ENCODE measurements around the gene EZH1.

Gene EZH1

GRCh38 chr17:42685831-42686230, 59.0 kb downstream of the EZH1 start:
- in situ Hi-C loops (cut with HindIII; ENCODE audit: low sequenced_read_pairs), result loop anchor here (5.0 to 10.0 kb wide), 3 partner anchors 56 to 199 kb away; partner anchors contain the start of gene PSMC3IP

DNA sequence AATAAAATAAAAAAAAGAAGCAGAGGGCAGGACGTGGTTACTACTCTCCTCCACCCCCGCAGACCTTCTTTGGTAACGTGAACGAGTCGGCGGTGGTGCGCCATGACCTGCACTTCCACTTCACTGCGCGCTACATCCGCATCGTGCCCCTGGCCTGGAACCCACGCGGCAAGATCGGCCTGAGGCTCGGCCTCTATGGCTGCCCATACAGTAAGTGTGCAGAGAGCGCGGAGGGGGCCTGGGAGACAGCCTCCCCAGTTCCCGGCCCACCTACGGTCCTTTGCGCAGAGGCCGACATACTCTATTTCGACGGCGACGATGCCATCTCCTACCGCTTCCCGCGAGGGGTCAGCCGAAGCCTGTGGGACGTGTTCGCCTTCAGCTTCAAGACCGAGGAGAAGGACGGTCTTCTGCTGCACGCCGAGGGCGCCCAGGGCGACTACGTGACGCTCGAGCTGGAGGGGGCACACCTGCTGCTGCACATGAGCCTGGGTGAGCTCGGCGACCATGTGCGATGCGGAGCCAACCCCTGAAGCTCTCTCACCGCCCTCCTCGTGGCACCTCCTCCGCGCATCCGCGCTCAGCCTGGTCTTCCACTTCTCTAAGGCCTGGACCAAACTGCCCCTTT, 59.8 kb downstream of the EZH1 start:
- in situ Hi-C loops (cut with HindIII; ENCODE audit: low sequenced_read_pairs), result loop anchor here (5.0 to 10.0 kb wide), 3 partner anchors 57 to 200 kb away; partner anchors contain the start of gene PSMC3IP

DNA sequence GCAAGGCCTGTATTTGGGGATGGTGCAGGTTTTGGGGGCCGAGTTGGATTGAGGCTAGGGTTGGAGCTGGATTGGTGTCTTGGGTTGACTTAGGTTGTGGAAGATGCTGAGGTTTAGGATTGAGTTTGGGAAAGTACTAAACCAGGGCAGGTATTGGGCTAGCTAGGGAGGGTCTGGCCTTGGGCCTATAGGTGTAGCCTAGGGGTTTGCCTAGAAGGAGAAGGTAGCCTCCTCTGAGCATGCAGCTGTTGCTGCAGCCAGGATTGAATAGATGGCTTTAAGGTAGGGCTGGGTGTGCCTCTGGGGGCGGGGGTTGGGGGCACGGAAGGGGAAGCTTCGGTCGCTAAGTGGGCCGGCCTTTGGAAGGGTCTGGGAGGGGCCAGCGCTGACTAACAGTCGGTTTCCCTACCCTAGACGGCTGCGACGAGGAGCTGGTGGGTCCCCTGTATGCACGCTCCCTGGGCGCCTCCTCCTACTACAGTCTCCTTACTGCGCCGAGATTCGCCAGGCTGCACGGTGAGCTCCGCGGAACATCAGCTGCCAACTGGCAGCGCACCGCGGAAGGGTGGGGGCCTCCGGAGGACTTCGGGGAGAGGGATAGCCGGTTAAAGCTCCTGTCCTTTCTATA, 61.3 kb downstream of the EZH1 start:
- in situ Hi-C loops (cut with HindIII; ENCODE audit: low sequenced_read_pairs), result loop anchor here (10.0 kb wide), 2 partner anchors 109 to 201 kb away; partner anchors contain the start of gene PSMC3IP

DNA sequence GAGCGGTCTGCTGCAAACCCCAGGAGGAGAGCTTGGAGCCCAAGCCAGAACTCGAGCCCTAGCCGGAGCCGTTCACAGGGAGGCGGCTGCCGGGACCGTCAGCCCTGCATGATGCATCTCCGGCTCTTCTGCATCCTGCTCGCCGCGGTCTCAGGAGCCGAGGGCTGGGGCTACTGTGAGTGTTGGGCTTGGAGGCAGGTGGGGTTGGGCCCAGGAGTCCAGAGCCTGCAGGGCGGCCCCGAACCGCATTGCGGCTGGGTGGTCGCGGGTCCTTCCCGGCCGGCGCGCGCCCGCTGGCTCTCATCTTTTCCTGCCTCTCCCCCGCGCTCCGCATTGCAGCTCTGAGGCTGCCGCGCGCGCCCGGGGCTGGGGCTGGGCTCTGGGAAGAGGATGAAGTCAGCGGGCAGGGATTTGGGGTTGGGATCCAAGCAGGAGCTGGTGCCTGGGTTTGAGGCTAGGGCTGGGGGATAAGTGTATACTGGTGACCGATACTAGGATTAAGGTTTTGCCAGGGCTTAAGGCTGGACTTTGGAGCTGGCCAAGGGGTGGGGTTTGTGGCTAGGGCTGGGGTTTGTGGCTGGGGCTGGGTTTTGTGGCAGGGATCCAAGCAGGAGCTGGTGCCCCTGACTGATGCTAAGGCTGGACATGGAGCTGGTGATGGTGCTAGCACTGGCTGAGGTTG, 62.0 kb downstream of the EZH1 start:
- in situ Hi-C loops (cut with HindIII; ENCODE audit: low sequenced_read_pairs), result loop anchor here (10.0 kb wide), 2 partner anchors 108 to 202 kb away; partner anchors contain the start of gene PSMC3IP

GRCh38 chr17:42681976-42682721, 62.7 kb downstream of the EZH1 start, which contains the start of gene CNTNAP1:
CNTNAP1 (plus strand) TSS chr17:42682531; CDS start chr17:42682830, 299 bp downstream.
- in situ Hi-C loops (cut with HindIII; ENCODE audit: low sequenced_read_pairs), result loop anchor here (10.0 kb wide), 2 partner anchors 107 to 203 kb away; partner anchors contain the start of gene PSMC3IP

- in situ Hi-C loops (cut with HindIII; ENCODE audit: low sequenced_read_pairs), result loop anchor here (10.0 kb wide), 2 partner anchors 106 to 204 kb away; partner anchors contain the start of gene PSMC3IP
Observed at GRCh38 chr17:42680331-42680808, 64.5 kb downstream of the EZH1 start.

DNA sequence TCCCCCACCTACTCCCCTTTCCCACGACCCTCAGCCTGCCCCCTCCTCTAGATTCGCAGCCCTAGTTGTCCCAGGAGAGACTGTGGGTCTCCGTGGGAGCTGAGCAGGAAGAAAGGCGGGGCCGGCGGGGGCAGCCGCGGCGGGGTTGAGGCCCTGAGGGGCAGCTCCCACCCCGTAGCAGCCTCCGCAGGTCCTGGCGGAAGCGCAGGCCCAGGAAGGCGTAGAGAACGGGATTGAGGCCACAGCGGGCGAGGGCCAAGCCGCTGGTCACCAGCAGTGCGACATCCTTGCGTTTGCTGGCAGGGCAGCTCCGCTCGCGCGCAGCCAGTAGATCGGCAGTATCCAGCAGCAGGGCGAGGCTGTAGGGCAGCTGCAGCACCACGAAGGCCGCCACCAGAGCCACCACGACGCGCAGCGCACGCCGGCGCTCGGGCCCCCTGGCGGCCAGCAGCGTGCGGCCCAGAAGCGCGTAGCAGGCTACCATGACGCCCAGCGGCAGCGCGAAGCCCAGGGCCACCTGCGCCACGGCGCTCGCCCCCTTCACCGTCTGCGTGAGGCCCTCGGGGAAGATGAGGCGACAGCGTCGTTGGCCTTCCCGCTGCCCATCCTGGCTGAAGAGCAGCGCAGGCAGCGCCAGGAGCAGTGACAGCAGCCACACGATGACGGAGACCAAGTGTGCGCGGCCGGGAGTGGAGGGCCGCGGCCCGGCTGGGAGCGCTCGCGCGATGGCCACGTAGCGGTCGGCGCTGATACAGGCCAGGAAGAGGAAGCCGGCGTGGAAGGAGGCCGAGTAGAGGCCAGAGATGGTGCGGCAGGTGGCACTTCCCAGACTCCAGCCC, 65.1 kb downstream of the EZH1 start:
- in situ Hi-C loops (cut with HindIII; ENCODE audit: low sequenced_read_pairs), result loop anchor here (10.0 kb wide), 2 partner anchors 105 to 205 kb away; partner anchors contain the start of gene PSMC3IP

DNA sequence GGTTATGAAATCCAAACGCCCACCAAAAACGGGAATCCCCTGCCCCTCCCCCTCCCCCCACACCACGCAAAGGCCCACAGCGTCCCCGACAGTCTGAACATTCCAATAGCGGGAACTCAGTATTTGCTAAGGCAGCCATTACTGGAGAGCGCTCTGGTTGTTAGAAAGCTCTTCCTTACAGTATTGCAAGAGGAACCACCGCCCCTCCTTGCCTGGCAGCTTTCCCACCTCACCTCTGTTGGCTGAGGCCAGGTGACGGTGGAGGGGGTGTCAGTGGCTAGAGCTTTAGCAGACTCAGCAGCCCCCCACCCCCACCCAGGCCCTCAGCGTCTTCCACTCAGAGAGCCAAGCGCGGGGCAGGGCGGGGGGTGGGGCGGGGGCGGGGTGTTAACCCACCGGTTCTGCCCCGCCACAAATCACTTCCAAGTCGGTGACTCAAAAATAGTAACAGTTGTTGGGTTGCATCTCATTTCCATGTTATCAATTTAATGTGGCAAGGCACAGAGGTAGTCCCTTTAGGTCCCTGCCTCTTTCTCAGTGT, 65.8 kb downstream of the EZH1 start:
- in situ Hi-C loops (cut with HindIII; ENCODE audit: low sequenced_read_pairs), result no loop called here

- in situ Hi-C loops (cut with HindIII; ENCODE audit: low sequenced_read_pairs), result no loop called here
Observed at GRCh38 chr17:42677921-42678781, 66.7 kb downstream of the EZH1 start.

DNA sequence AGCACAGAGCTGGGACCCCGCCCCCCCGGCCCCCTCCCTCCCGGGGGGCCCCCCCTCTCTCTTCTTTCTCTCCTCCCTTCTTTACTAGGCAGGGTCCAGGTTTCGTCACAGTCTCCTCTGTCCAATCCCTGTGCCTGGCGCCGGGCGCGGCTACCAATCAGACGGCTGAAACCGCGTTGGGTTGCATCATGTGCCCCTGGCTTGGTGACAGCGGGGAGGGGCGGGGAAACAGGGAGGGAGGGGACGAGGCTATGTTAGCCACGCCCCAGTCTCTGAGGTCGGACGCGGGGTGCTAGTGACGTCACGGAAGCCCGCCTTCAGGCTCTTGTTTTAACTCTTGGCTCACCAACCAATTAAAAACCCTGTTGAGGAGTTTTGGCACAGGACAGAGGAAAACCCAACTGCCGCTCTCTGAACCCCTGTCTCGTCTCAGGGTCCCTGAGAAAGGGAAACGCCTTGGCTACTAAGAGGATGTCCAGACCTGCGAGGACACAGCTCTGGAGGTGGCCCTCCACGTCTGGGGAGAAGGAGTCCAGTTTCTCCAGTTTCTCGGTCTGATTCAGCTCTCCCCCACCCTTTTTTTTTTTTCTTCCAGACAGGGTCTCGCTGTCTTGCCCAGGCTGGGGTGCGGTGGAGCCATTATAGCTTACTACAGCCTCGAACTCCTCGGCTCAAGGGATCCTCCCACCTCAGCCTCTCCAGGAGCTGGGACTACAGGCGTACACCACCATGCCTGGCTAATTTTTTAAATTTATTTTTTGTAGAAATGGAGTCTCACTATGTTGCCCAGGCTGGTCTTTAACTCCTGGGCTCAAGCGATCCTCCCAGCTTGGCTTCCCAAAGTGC, 67.6 kb downstream of the EZH1 start:
- in situ Hi-C loops (cut with HindIII; ENCODE audit: low sequenced_read_pairs), result no loop called here

DNA sequence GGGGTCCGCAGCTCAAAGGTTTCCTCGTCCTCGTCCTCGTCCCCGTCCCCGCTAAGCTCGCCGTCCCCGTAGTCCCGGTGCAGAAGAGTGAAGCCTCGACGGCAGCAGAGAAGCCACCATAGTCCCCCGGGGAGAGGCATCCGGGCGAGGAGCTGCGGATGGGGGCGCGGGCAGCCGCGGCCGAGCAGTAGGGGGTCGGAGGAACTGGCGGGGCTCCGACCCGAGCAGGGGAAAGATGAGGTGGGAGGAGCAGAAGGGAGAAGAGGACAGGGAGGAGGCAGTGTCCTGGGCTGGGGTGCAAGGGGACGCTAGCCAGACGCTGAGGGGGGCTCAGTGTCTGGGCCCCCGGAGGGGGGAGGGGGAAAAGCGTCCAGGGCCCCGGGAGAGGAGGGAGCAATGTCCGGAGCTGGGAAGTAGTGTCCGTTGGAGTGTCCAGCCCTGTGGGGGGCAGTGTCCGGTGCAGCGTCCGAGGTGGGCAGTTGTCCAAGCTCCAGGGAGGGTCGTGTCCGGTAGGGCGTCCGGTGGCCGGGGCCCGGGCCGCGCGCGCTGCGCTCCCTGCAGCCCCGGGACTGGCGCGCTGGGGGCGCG, 68.3 kb downstream of the EZH1 start, which contains the start of gene PLEKHH3:
TSS of gene PLEKHH3 (minus strand) at position 571 of the 588 bp plus-strand sequence. CDS start at position 140, 431 bp downstream.
- in situ Hi-C loops (cut with HindIII; ENCODE audit: low sequenced_read_pairs), result no loop called here

- in situ Hi-C loops (cut with HindIII; ENCODE audit: low sequenced_read_pairs), result no loop called here
Observed at GRCh38 chr17:42675965-42676423, 68.8 kb downstream of the EZH1 start.

DNA sequence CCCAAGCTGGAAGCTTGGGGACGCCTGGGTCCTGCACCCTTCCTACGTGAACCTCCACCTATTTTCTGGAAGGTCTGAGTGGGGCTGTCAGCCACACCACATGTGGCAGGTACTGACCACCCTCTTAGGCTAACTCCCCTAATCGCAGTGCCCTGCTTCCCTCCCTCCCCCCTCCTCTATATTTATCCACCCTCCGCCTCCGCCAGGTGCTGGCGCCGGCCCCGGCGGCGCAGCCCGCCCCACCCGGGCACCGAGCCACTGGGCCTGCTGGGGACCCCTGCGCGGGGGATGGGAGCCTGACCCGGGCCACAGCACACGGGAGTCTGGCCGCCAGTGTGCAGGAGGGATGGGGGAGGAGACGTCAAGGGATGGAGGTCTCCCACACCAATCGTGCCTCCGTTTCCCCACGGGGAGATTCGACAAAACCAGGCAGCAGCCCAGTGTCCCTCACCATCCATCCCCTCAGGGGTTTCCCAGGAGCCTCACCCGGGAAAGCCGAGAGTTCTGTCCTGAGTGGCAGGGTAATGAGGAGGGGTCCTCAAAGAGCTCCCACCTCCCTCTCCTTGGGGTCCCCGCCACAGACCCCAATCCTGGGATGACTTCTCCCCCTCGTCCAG, 69.4 kb downstream of the EZH1 start:
- in situ Hi-C loops (cut with HindIII; ENCODE audit: low sequenced_read_pairs), result no loop called here

DNA sequence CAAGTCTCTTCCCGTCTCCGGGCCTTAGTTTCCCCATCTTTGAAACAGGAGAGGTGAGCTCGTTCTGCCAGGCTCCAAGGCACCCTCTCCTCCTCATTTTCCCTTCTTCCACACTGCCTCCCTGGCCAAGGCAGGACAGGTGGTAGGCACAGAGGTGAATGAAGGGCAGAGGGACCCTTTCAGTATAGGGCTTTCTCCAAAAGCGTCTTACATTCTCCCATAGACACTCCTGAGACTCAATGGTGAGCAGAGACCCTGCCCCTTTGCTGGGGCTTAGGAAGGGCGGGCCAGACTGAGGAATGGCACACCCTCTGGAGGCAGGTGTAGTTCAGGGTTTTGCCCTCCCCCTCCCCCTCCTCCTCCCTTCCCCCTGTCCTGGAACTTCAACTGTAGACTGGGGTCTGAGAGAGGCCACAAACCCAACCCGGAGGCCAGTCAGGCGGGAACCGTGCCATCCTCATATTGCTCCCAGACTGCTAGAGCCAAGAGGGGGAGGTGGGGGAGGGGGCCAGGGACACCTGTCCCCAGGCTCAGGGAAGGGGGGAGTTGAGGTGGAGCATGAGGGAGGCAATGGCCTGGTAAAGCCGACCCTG, 70.0 kb downstream of the EZH1 start:
- in situ Hi-C loops (cut with HindIII; ENCODE audit: low sequenced_read_pairs), result no loop called here

- in situ Hi-C loops (cut with HindIII; ENCODE audit: low sequenced_read_pairs), result no loop called here
Observed at GRCh38 chr17:42673885-42674754, 70.7 kb downstream of the EZH1 start.
